HCT116 (cell line): ENCODE results near the gene MOV10. TPM values are rescaled to one million over a fixed set of nuclear protein-coding genes. Genes with fewer than 3 reads are reported as not detected.

Experiments used
- ATAC-seq: fragments of 200-7000 bp; cut with Tn5 transposase; 2 replicates; pipeline ENCODE4 v1.9.1; 2020; ENCODE audit warnings: mild to moderate bottlenecking, moderate library complexity
- BruUV-seq: library from RNA; stranded (reverse); fragments of 400-500 nt; replicated peaks from 2 replicates; lab custom pipeline; 2021; lab: Mats Ljungman, UMichigan
- CTCF ChIA-PET: fragments of 300-600 bp; sonication (Branson Sonifier 250); formaldehyde crosslinking; loops from one replicate; lab custom pipeline; 2021; ENCODE audit warnings: antibody characterized with exemption; lab: Charles Lee
- POLR2A ChIA-PET: fragments of 300-600, 350-600 bp; sonication (Branson Sonifier 250); formaldehyde crosslinking; loops from one replicate; lab custom pipeline; 2021; ENCODE audit warnings: antibody characterized with exemption; lab: Charles Lee
- RAD21 ChIA-PET, 2 experiments: fragments of 300-600 bp; sonication (Branson Sonifier 250); formaldehyde crosslinking; loops; one replicate each; lab custom pipeline; 2023; ENCODE audit warnings: low total read pairs in 2 of 2; ENCODE audit not compliant: uncharacterized antibody in 2 of 2, unreplicated experiment in 2 of 2, low non-redundant PET in 1 of 2; lab: Charles Lee
- DNase-seq: peaks from one replicate; pipeline ENCODE4 v3.0.0-alpha.2; 2010; ENCODE audit warnings: low read depth, low spot score
- H2AFZ ChIP-seq: fragments of 200-600 bp; shearing (Covaris generic), sonication (generic); 2 replicates; pipeline ENCODE4 v1.6.1; 2017; ENCODE audit warnings: low read depth, mixed run types, mixed read lengths, antibody characterized with exemption, low read length; ENCODE audit not compliant: poor library complexity, severe bottlenecking
- H3K27ac ChIP-seq: 2 replicates; pipeline ENCODE4 v1.5.1; 2012; ENCODE audit warnings: low read depth, low read length
- H3K27me3 ChIP-seq: fragments of 200-600 bp; sonication (generic); 2 replicates; pipeline ENCODE4 v1.6.1; 2016; ENCODE audit warnings: mixed run types, low read length, mixed read lengths; ENCODE audit not compliant: insufficient read depth
- H3K36me3 ChIP-seq, 2 experiments: fragments of 200-500 bp in 1 of 2; fragments of 200-600 bp in 1 of 2; sonication (Bioruptor generic) in 1 of 2; sonication (generic) in 1 of 2; 2 replicates each; pipeline versions ENCODE4 v1.5.1 to v1.6.1; 2014 to 2016; ENCODE audit warnings: low read length in 2 of 2, inconsistent platforms in 1 of 2, mixed read lengths in 1 of 2, mixed run types in 1 of 2; ENCODE audit not compliant: insufficient read depth in 2 of 2, control insufficient read depth in 1 of 2
- H3K4me1 ChIP-seq, 2 experiments: fragments of 200-600 bp in 1 of 2; sonication (generic) in 1 of 2; 2 replicates each; pipeline versions ENCODE4 v1.5.1 to v1.6.1; 2012 to 2017; ENCODE audit warnings: low read length in 2 of 2, inconsistent platforms in 1 of 2, mild to moderate bottlenecking in 1 of 2, mixed read lengths in 1 of 2, mixed run types in 1 of 2, moderate library complexity in 1 of 2; ENCODE audit not compliant: insufficient read depth in 2 of 2, control insufficient read depth in 1 of 2
- H3K4me2 ChIP-seq: fragments of 200-600 bp; sonication (generic); 2 replicates; pipeline ENCODE4 v1.6.1; 2017; ENCODE audit warnings: mixed run types, low read length, mixed read lengths
- H3K4me3 ChIP-seq, 2 experiments: fragments of 200-600 bp in 1 of 2; sonication (generic) in 1 of 2; replicated peaks in 1 of 2; 2 replicates each; pipeline ENCODE4 v1.5.1; 2011 to 2016; ENCODE audit warnings: low read length in 2 of 2, control low read depth in 1 of 2, low read depth in 1 of 2, mild to moderate bottlenecking in 1 of 2, mixed read lengths in 1 of 2, mixed run types in 1 of 2
- H3K79me2 ChIP-seq: fragments of 200-600 bp; sonication (generic); 2 replicates; pipeline ENCODE4 v1.6.1; 2017; ENCODE audit warnings: mild to moderate bottlenecking, mixed run types, low read length, moderate library complexity, mixed read lengths; ENCODE audit not compliant: insufficient read depth
- H3K9ac ChIP-seq: fragments of 200-600 bp; sonication (generic); 2 replicates; pipeline ENCODE4 v1.6.1; 2016; ENCODE audit warnings: low read length, mixed read lengths
- H3K9me2 ChIP-seq: fragments of 200-600 bp; sonication (generic), shearing (Covaris generic); 2 replicates; pipeline ENCODE4 v1.6.1; 2017; ENCODE audit warnings: mixed run types, mild to moderate bottlenecking, moderate library complexity; ENCODE audit not compliant: insufficient read depth
- H3K9me3 ChIP-seq, 2 experiments: fragments of 200-500 bp in 1 of 2; fragments of 200-600 bp in 1 of 2; sonication (Bioruptor generic) in 1 of 2; sonication (generic) in 1 of 2; 2 replicates each; pipeline ENCODE4 v1.6.1; 2014 to 2017; ENCODE audit warnings: low read length in 2 of 2, mixed read lengths in 2 of 2, inconsistent platforms in 1 of 2, low read depth in 1 of 2, mild to moderate bottlenecking in 1 of 2, mixed run types in 1 of 2, moderate library complexity in 1 of 2; ENCODE audit not compliant: control insufficient read depth in 1 of 2, insufficient read depth in 1 of 2
- H4K20me1 ChIP-seq: fragments of 200-600 bp; sonication (generic), shearing (Covaris generic); 2 replicates; pipeline ENCODE4 v1.6.1; 2017; ENCODE audit warnings: mixed run types, mild to moderate bottlenecking, moderate library complexity; ENCODE audit not compliant: insufficient read depth
- CBX3 ChIP-seq: IDR thresholded peaks from 2 replicates; pipeline ENCODE4 v1.6.1; 2012; ENCODE audit warnings: low read depth
- ELF1 ChIP-seq: IDR thresholded peaks from 2 replicates; pipeline ENCODE4 v1.6.1; 2012; ENCODE audit warnings: low read depth, borderline replicate concordance
- EZH2phosphoT487 ChIP-seq: fragments of 200-600 bp; IDR thresholded peaks from 2 replicates; pipeline ENCODE4 v1.6.1; 2018; ENCODE audit warnings: antibody characterized with exemption, borderline replicate concordance
- JUND ChIP-seq: IDR thresholded peaks from 2 replicates; pipeline ENCODE4 v1.6.1; 2012
- POLR2A ChIP-seq: IDR thresholded peaks from 2 replicates; pipeline ENCODE4 v1.7.0; 2011; ENCODE audit warnings: borderline replicate concordance; ENCODE audit not compliant: insufficient read depth, insufficient read length; ENCODE audit errors: extremely low read depth
- POLR2AphosphoS5 ChIP-seq: IDR thresholded peaks from 2 replicates; pipeline ENCODE4 v1.6.1; 2011; ENCODE audit warnings: mild to moderate bottlenecking, low read depth, low read length, moderate library complexity
- SIN3A ChIP-seq: IDR thresholded peaks from 2 replicates; pipeline ENCODE4 v1.6.1; 2012; ENCODE audit warnings: low read depth
- SRF ChIP-seq: IDR thresholded peaks from 2 replicates; pipeline ENCODE4 v1.6.1; 2012; ENCODE audit warnings: low read depth
- TCF7L2 ChIP-seq: IDR thresholded peaks from 2 replicates; pipeline ENCODE4 v1.7.0; 2011; ENCODE audit warnings: borderline replicate concordance, inconsistent platforms; ENCODE audit not compliant: insufficient read depth, insufficient read length; ENCODE audit errors: extremely low read depth
- YY1 ChIP-seq: IDR thresholded peaks from 2 replicates; pipeline ENCODE4 v1.6.1; 2011; ENCODE audit warnings: low read length, low read depth, moderate library complexity, mild to moderate bottlenecking; ENCODE audit not compliant: insufficient replicate concordance; ENCODE audit errors: extremely low read depth
- ZNF274 ChIP-seq: fragments of 200-500 bp; sonication (Bioruptor generic); IDR thresholded peaks from 2 replicates; pipeline ENCODE4 v1.6.1; 2014; ENCODE audit warnings: mild to moderate bottlenecking, low read depth, low read length, inconsistent platforms
- intact Hi-C: fragments of 100-400 bp; cut with micrococcal nuclease; formaldehyde crosslinking; loops from 2 replicates; pipeline ENCODE4 v1.10.0; 2022
- total RNA-seq: library from RNA; stranded (reverse); gene quantifications from one replicate; pipeline ENCODE4 v1.2.1, GENCODE V29; 2021; ENCODE audit not compliant: unreplicated experiment
- TF ChIP-seq, protein P1 (sequence below): IDR thresholded peaks from 2 replicates; pipeline ENCODE4 v1.6.1; 2012
- TF ChIP-seq, protein P2 (sequence below): IDR thresholded peaks from 2 replicates; pipeline ENCODE4 v1.6.1; 2012; ENCODE audit warnings: low read depth

Gene MOV10
- total RNA-seq, 1 experiment from 2014 or later, result 109 TPM

DNA sequence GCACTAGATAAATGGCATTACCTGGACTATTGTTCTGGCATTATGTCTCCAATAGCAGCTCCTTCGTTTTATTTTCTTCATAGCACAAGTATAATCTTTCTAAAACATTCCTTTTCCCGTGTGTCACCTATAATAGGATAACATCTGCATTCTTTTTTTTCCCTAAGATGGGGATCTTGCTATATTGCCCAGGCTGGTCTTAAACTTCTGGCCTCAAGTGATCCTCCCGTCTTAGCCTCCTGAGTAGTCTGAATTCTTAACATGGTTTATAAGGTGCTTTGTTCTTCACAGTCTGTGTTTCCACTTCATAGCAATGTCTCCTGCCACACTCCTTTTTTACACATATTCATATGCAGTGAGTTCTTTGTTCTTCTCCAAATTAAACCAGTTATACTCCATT is 8.6 kb upstream of the MOV10 start (continued):
- no peak for TF ChIP-seq SIN3A
- TF ChIP-seq JUND, result no peak
- TF ChIP-seq, protein P1, sequence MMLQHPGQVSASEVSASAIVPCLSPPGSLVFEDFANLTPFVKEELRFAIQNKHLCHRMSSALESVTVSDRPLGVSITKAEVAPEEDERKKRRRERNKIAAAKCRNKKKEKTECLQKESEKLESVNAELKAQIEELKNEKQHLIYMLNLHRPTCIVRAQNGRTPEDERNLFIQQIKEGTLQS, result no peak
- TF ChIP-seq EZH2phosphoT487, result no peak
- TF ChIP-seq TCF7L2, result no peak
- TF ChIP-seq YY1, result no peak
- TF ChIP-seq CBX3, result no peak
- TF ChIP-seq POLR2A, result no peak
- TF ChIP-seq, all 23 proteins: peak for 0

DNA sequence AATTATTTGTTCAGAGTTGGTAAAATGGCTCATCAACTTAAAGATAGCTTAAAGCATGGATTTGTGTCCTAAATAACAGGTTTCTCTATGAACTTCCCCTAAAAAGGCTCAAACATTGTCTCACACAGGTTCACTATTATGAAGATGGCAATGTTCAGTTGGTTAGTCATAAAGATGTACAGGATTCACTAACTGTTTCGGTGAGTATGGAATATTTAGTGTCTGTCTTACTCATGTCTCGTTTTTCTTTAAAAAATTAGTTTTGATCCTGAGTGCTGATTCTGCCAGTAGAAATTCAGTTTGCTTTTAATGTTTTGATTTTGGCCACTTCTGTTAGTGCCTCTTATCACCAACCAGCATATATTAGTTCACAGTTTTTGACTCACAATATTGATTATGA is 7.5 kb upstream of the MOV10 start:
- DNase-seq, result no peak
- Histone ChIP-seq H4K20me1 (no peaks in the 10 kb centered on the region), H3K4me2 (no peak overlapping the region), H3K27me3 (no peaks in the 10 kb centered on the region), H3K36me3 (peaks cover 28 to 45% of the 10 kb centered on the region in 2 experiments), H3K9me2 (no peaks in the 10 kb centered on the region), H2AFZ (no peak overlapping the region), H3K9ac (no peak overlapping the region), H3K27ac (no peak overlapping the region), H3K79me2 (no peaks in the 10 kb centered on the region), H3K4me1 (no peaks in the 10 kb centered on the region), H3K9me3 (no peaks in the 10 kb centered on the region), H3K4me3 (no peak overlapping the region)
- no peak for ATAC-seq
- POLR2A ChIA-PET, result no interaction called here
- BruUV-seq, result no TSS peak
- RAD21 ChIA-PET, result no interaction called here
- TF ChIP-seq POLR2A (no peak), ZNF274 (no peak), SIN3A (no peak), POLR2AphosphoS5 (no peak), EZH2phosphoT487 (no peak), ELF1 (no peak), JUND (no peak), SRF (no peak), YY1 (no peak), CBX3 (no peak)
- TF ChIP-seq, protein P2, sequence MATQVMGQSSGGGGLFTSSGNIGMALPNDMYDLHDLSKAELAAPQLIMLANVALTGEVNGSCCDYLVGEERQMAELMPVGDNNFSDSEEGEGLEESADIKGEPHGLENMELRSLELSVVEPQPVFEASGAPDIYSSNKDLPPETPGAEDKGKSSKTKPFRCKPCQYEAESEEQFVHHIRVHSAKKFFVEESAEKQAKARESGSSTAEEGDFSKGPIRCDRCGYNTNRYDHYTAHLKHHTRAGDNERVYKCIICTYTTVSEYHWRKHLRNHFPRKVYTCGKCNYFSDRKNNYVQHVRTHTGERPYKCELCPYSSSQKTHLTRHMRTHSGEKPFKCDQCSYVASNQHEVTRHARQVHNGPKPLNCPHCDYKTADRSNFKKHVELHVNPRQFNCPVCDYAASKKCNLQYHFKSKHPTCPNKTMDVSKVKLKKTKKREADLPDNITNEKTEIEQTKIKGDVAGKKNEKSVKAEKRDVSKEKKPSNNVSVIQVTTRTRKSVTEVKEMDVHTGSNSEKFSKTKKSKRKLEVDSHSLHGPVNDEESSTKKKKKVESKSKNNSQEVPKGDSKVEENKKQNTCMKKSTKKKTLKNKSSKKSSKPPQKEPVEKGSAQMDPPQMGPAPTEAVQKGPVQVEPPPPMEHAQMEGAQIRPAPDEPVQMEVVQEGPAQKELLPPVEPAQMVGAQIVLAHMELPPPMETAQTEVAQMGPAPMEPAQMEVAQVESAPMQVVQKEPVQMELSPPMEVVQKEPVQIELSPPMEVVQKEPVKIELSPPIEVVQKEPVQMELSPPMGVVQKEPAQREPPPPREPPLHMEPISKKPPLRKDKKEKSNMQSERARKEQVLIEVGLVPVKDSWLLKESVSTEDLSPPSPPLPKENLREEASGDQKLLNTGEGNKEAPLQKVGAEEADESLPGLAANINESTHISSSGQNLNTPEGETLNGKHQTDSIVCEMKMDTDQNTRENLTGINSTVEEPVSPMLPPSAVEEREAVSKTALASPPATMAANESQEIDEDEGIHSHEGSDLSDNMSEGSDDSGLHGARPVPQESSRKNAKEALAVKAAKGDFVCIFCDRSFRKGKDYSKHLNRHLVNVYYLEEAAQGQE, result no peak
- CTCF ChIA-PET, result no interaction called here
- intact Hi-C loops, result no loop called here
